Spleen (tissue), 11 donors: ENCODE data around the gene GOLGA6L10. TPM values are rescaled to one million over a fixed set of nuclear protein-coding genes. Genes with fewer than 3 reads are reported as not detected.
"Not testable (repeated sequence)": the region's sequence is repeated elsewhere in the genome, so short reads cannot be mapped to it uniquely, and the experiment has no call there.

Source experiments
- DNase-seq: peaks from one replicate; pipeline ENCODE4 v3.0.0-alpha.2; 2020
- H3K27ac ChIP-seq, 8 donors: fragments of 200-600 bp; sonication (generic) in 7 of 8; 1 replicate in 4 of 8; 2 replicates in 4 of 8; pipeline versions ENCODE4 v1.5.0 to v1.8.0; 2016 to 2021; ENCODE audit warnings: inconsistent platforms in 4 of 8, mild to moderate bottlenecking in 4 of 8, moderate library complexity in 1 of 8
- H3K27me3 ChIP-seq, 7 donors: fragments of 200-600 bp; sonication (generic) in 6 of 7; replicated peaks in 1 of 7; 1 replicate in 4 of 7; 2 replicates in 3 of 7; pipeline versions ENCODE4 v1.5.0 to v1.8.0; 2016 to 2021; ENCODE audit warnings: inconsistent platforms in 3 of 7, mild to moderate bottlenecking in 1 of 7
- H3K36me3 ChIP-seq, 6 donors: fragments of 200-600 bp; sonication (generic) in 5 of 6; 1 replicate in 4 of 6; 2 replicates in 2 of 6; pipeline versions ENCODE4 v1.5.0 to v1.8.0; 2016 to 2021; ENCODE audit warnings: inconsistent platforms in 2 of 6
- H3K4me1 ChIP-seq, 6 donors: fragments of 200-600 bp; sonication (generic) in 5 of 6; 1 replicate in 3 of 6; 2 replicates in 3 of 6; pipeline versions ENCODE4 v1.5.0 to v1.8.0; 2016 to 2021; ENCODE audit warnings: inconsistent platforms in 3 of 6
- H3K4me3 ChIP-seq, 8 donors: fragments of 200-600 bp; sonication (generic) in 7 of 8; 1 replicate in 4 of 8; 2 replicates in 4 of 8; pipeline versions ENCODE4 v1.5.0 to v1.8.0; 2016 to 2021; ENCODE audit warnings: inconsistent platforms in 4 of 8, mild to moderate bottlenecking in 4 of 8, moderate library complexity in 2 of 8
- H3K9me3 ChIP-seq, 8 donors: fragments of 200-600 bp; sonication (generic) in 7 of 8; 1 replicate in 4 of 8; 2 replicates in 4 of 8; pipeline versions ENCODE4 v1.5.0 to v1.8.0; 2016 to 2021; ENCODE audit warnings: inconsistent platforms in 4 of 8
- POLR2AphosphoS5 ChIP-seq, 3 donors: sonication (generic); formaldehyde crosslinking; IDR thresholded peaks; one replicate each; pipeline ENCODE4 v1.5.1; 2017; ENCODE audit warnings: antibody characterized with exemption in 3 of 3
- WGBS, 5 donors: extraction: QIAGEN DNeasy Blood & Tissue Kit in 3 of 5; methylation state at CpG; one replicate each; pipeline versions ENCODE4 v1.1.5 to v1.1.7; 2013 to 2018; 5-methylcytosine and 5-hydroxymethylcytosine counted together
- intact Hi-C: fragments of 100-400 bp; cut with DNase I; formaldehyde crosslinking; loops from one replicate; pipeline ENCODE4 v1.15.0; 2023; ENCODE audit warnings: low total_unique reads
- polyA plus RNA-seq, 3 donors: library from polyadenylated mRNA; stranded (reverse); fragments of 200-250 nt; gene quantifications; one replicate each; pipeline ENCODE4 v1.2.1, GENCODE V29; 2013
- total RNA-seq, 7 donors: library from RNA; depleted of rRNA in 3 of 7; stranded (reverse); fragments of >200 nt in 3 of 7; fragmentation: NEBNext Ultra II Directional in 4 of 7; extraction: Animal tissue kit (Norgen Biotek cat#: 25700) in 4 of 7; gene quantifications; one replicate each; pipeline versions ENCODE4 v1.1.0 to v1.2.1, GENCODE V29; 2016 to 2021
- donor health status: healthy with polysubstance abuse.
- donor health status: DM: no; HTN: no; CAD: no; lungs with moderate emphysema.
- donor health status: DM: no; HTN: no; CAD: no.
- donor health status: Bipolar disorder and iron deficiency.
- donor health status: healthy.
- donor health status: DM: no; HTN: no; CAD: no.
- donor health status: DM: yes; HTN: yes; CAD: no.

Gene GOLGA6L10
- total and polyA plus RNA-seq, 10 donors = 0.85 to 2.3 (median 1.4) TPM

DNA sequence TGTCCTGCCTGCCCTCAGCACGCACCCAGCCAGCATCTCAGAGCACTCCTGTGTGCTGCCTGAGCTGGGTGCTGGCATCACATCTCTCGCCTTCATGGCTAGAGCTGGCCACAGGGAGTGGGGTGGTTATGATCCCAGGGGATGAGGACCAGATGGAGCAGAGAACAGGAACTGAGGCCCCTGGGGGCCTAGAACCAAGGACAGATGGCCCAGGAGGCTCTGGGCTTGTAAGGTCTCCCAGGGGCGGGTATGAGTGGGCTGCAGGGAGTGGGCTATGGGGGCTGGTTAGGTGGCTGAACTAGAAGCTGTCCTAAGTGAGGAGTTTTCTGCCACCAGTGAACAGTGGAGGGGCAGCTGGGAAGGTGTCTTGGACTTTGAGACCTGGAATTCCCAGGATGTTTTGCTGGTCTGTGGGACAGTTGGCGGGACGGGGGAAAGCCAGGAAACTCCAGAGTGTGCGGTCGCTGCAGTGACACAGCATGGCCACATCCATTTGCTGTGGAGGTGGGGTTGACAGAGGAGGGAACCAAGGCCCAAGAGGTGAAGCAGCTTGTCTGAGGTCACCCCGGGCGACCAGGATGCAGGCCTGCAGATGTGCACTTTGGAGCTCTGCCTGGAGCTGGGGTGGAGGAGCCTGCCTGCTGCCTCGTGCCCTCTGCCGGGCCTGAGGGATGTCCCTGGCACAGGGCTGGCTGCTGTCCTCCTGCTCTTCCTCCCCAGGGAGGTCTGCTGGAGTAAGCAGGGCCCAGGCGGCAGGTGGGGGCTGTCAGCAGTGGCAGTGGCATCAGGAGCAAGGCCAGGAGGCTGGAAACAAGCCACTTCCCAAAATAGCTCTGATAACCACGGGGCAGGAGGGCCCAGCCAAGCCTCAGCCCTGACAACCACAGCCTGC, 16.3 kb downstream of the GOLGA6L10 start:
- DNase-seq = peak; percentile 84

GRCh38 chr15:82331576-82332304, 17.5 kb downstream of the GOLGA6L10 start:
- DNase-seq = peak; percentile 46

More for the DNA sequence above, 16.3 kb downstream of the GOLGA6L10 start:
- Histone ChIP-seq H3K4me1 (peaks cover 0 to 17% (median 0%) of the 10 kb centered on the region in 6 donors), H3K27ac (peak overlapping the region in 4 of 8 donors; percentile 26 to 63 (median 51))
- WGBS, 5 donors = 39 to 100% (median 49%) methylated on average over 1 to 12 of the region's 13 CpGs
- H3K9me3 ChIP-seq, H3K36me3 ChIP-seq, intact Hi-C loops, H3K4me3 ChIP-seq, H3K27me3 ChIP-seq: not testable (repeated sequence)
- TF ChIP-seq POLR2AphosphoS5 (IDR thresholded peaks at IDR 0.05) = peak; percentile 78 to 86 (median 80)

GRCh38 chr15:82330921-82331320, 18.4 kb downstream of the GOLGA6L10 start:
- H3K9me3 ChIP-seq, H3K27me3 ChIP-seq, H3K36me3 ChIP-seq, intact Hi-C loops, H3K4me3 ChIP-seq, H3K27ac ChIP-seq, DNase-seq: not testable (repeated sequence)
- H3K4me1 ChIP-seq = peaks cover 0 to 14% (median 0%) of the 10 kb centered on the region in 6 donors
- WGBS, 5 donors = 91 to 92% (median 91%) methylated on average over 4 to 7 of the region's 11 CpGs; no CpG with 5 or more reads in 2 of the 5 donors

More at GRCh38 chr15:82331576-82332304, 17.5 kb downstream of the GOLGA6L10 start:
- H3K36me3 ChIP-seq, intact Hi-C loops, H3K4me3 ChIP-seq, H3K27me3 ChIP-seq, H3K9me3 ChIP-seq: not testable (repeated sequence)
- WGBS, 5 donors = 63 to 83% (median 73%) methylated on average over 1 to 3 of the region's 3 CpGs; no CpG with 5 or more reads in 2 of the 5 donors
- TF ChIP-seq POLR2AphosphoS5 (IDR thresholded peaks at IDR 0.05) = peak; percentile 20 to 53 (median 53)
- Histone ChIP-seq H3K27ac (peak overlapping the region in 3 of 8 donors; percentile 59 to 63 (median 62)), H3K4me1 (peaks cover 0 to 17% (median 0%) of the 10 kb centered on the region in 6 donors)

DNA sequence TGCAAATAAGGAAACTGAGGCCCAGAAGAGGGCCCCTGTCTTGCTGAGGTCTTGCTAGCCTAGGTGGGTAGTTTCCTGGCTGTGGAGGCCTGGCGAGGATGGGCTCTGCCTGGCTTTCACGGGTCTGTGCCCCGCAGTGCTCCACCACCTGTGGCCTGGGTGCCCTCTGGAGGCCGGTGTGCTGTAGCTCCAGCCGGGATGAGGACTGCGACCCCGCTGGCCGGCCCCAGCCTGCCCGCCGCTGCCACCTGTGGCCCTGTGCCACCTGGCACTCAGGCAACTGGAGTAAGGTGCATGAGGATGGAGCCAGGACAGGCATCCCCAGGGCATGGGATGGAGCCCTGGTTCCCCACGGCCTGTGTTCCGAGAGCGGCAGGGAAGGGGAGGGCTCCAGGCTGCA, 20.2 kb downstream of the GOLGA6L10 start:
- WGBS, 5 donors = 89 to 100% methylated on average over 1 to 7 of the region's 13 CpGs; no CpG with 5 or more reads in 3 of the 5 donors
- H3K4me3 ChIP-seq, H3K9me3 ChIP-seq, H3K27ac ChIP-seq, intact Hi-C loops, H3K27me3 ChIP-seq, H3K36me3 ChIP-seq, DNase-seq: not testable (repeated sequence)
- peaks cover 0 to 14% (median 0%) of the 10 kb centered on the region in 6 donors for H3K4me1 ChIP-seq

DNA sequence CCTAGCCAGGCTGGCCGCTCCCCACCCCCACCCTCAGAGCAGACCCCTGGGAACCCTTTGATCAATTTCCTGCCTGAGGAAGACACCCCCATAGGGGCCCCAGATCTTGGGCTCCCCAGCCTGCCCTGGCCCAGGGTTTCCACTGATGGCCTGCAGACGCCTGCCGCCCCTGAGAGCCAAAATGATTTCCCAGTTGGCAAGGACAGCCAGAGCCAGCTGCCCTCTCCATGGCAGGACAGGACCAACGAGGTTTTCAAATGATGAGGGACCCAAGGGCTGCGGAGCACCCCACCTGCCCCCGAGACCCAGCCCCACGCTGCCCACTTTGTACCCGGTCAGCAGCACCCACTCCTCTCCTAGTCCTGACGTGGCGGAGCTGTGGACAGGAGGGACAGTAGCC, 21.9 kb downstream of the GOLGA6L10 start:
- H3K27me3 ChIP-seq, H3K4me3 ChIP-seq, H3K4me1 ChIP-seq, H3K27ac ChIP-seq, H3K36me3 ChIP-seq, intact Hi-C loops, H3K9me3 ChIP-seq: not testable (repeated sequence)
- peak; percentile 31 for DNase-seq
- 68 to 93% (median 86%) methylated on average over 3 to 8 of the region's 10 CpGs; no CpG with 5 or more reads in 1 of the 5 donors for WGBS, 5 donors

DNA sequence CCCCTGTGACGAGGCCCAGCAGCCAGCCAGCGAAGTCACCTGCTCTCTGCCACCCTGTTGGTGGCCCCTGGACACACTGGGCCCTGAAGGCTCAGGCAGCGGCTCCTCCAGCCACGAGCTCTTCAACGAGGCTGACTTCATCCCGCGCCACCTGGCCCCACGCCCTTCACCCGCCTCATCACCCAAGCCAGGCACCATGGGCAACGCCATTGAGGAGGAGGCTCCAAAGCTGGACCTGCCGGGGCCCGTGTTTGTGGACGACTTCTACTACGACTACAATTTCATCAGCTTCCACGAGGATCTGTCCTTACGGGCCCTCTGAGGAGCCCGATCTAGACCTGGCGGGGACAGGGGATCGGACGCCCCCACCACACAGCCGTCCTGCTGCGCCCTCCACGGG, 22.4 kb downstream of the GOLGA6L10 start:
- H3K27ac ChIP-seq, H3K27me3 ChIP-seq, H3K9me3 ChIP-seq, H3K36me3 ChIP-seq, H3K4me3 ChIP-seq, intact Hi-C loops, H3K4me1 ChIP-seq: not testable (repeated sequence)
- peak; percentile 61 for DNase-seq
- 82 to 88% (median 87%) methylated on average over 11 to 23 of the region's 23 CpGs for WGBS, 5 donors

DNA sequence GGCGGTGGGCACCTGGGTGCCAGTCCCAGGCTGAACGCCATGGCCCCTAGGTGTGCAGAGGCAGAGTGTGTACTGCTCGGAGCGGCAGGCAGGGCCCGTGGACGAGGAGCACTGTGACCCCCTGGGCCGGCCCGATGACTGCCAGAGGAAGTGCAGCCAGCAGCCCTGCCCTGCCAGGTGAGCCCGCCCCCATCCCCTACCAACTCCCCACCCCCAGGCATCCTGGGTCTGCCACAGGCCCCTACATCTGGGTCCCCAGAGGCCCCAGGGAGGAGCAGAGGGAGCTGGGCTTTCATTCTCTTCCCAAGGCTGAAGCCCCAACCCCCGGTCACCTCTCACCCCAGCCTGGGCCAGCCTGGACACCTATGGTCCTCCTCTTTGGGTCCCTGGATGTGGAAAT, 23.6 kb downstream of the GOLGA6L10 start:
- DNase-seq = peak; percentile 59
- H3K4me3 ChIP-seq, H3K36me3 ChIP-seq, H3K4me1 ChIP-seq, H3K27me3 ChIP-seq, H3K27ac ChIP-seq, H3K9me3 ChIP-seq, intact Hi-C loops: not testable (repeated sequence)
- 88 to 94% (median 89%) methylated on average over 6 to 10 of the region's 10 CpGs; no CpG with 5 or more reads in 2 of the 5 donors for WGBS, 5 donors

DNA sequence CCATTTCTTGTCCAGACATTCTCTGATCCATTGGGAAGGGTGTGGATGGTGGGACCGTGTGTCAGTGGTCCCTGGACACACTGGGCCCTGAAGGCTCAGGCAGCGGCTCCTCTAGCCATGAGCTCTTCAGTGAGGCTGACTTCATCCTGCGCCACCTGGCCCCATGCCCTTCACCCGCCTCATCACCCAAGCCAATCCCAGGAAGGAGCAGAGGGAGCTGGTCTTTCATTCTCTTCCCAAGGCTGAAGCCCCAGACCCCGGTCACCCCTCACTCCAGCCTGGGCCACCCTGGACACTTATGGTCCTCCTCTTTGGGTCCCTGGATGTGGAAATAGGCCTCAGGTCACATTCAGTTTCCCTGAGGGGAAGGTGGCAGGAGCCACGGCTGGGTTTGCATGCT, 24.4 kb downstream of the GOLGA6L10 start:
- H3K4me1 ChIP-seq, intact Hi-C loops, H3K9me3 ChIP-seq, H3K4me3 ChIP-seq, H3K36me3 ChIP-seq, H3K27me3 ChIP-seq, H3K27ac ChIP-seq: not testable (repeated sequence)
- WGBS, 5 donors = 84 to 91% (median 89%) methylated on average over 3 to 6 of the region's 6 CpGs
- DNase-seq = peak; percentile 19

DNA sequence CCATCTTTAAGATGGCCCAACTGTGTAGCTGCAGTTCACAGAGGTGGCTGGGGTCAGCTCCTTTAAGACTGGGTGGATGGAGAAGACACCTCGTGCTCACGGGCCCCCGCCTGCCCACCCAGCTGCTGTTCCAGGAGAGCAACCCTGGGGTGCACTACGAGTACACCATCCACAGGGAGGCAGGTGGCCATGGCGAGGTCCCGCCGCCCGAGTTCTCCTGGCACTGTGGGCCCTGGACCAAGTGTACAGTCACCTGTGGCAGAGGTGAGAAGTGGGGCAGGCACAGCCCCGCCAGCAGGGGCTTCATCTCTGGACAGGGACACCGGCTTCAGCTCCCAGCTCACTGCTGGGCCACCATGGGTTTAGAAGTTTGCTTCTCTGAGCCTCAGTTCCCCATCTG, 26.8 kb downstream of the GOLGA6L10 start:
- H3K4me1 ChIP-seq, H3K27me3 ChIP-seq, H3K4me3 ChIP-seq, intact Hi-C loops, H3K9me3 ChIP-seq, H3K36me3 ChIP-seq, H3K27ac ChIP-seq, DNase-seq: not testable (repeated sequence)
- 72 to 80% (median 73%) methylated on average over 2 to 5 of the region's 10 CpGs; no CpG with 5 or more reads in 2 of the 5 donors for WGBS, 5 donors

GRCh38 chr15:82320861-82321260, 28.4 kb downstream of the GOLGA6L10 start:
- intact Hi-C loops, H3K27me3 ChIP-seq, H3K27ac ChIP-seq, H3K9me3 ChIP-seq, H3K4me3 ChIP-seq, H3K4me1 ChIP-seq, H3K36me3 ChIP-seq: not testable (repeated sequence)
- 64 to 100% (median 74%) methylated on average over 1 to 3 of the region's 6 CpGs; no CpG with 5 or more reads in 1 of the 5 donors for WGBS, 5 donors
- peak; percentile 58 for DNase-seq
